H1 (cell line): ENCODE measurements around the gene ADARB2. TPM values are rescaled to one million over a fixed set of nuclear protein-coding genes. Genes with fewer than 3 reads are reported as not detected.

Experiments
- CTCF ChIA-PET: fragments of 300-600 bp; sonication (Branson Sonifier 250); formaldehyde crosslinking; loops from one replicate; lab custom pipeline; 2021; ENCODE audit not compliant: partially characterized antibody; lab: Charles Lee
- POLR2A ChIA-PET: fragments of 300-600 bp; sonication (Branson Sonifier 250); formaldehyde crosslinking; loops from one replicate; lab custom pipeline; 2021; ENCODE audit warnings: inconsistent platforms; ENCODE audit not compliant: partially characterized antibody; lab: Charles Lee
- DNase-seq, 2 experiments: peaks; one replicate each; pipeline versions ENCODE4 v3.0.0 to v3.0.0-alpha.2; 2010 to 2022; ENCODE audit warnings: low spot score in 2 of 2, low read depth in 1 of 2, mixed read lengths in 1 of 2
- FAIRE-seq: peaks from 2 replicates; lab custom pipeline; 2011; peaks lifted over from hg19 to GRCh38; lab: Jason Lieb, UNC
- H2AFZ ChIP-seq: 2 replicates; pipeline ENCODE4 v1.8.1; 2012; ENCODE audit warnings: low read length, inconsistent platforms
- H2AK5ac ChIP-seq: 2 replicates; pipeline ENCODE4 v1.6.1; 2013; ENCODE audit warnings: low read depth, low read length
- H2BK120ac ChIP-seq: replicated peaks from 2 replicates; pipeline ENCODE3; 2013; ENCODE audit warnings: low read depth, low read length, inconsistent platforms
- H2BK12ac ChIP-seq: 2 replicates; pipeline ENCODE4 v1.6.1; 2013; ENCODE audit warnings: low read depth, low read length
- H2BK15ac ChIP-seq: 2 replicates; pipeline ENCODE4 v1.6.1; 2013; ENCODE audit warnings: low read length
- H2BK20ac ChIP-seq: 2 replicates; pipeline ENCODE4 v1.6.1; 2013; ENCODE audit warnings: low read length
- H2BK5ac ChIP-seq: 2 replicates; pipeline ENCODE4 v1.6.1; 2013; ENCODE audit warnings: low read depth, low read length
- H3K14ac ChIP-seq: 2 replicates; pipeline ENCODE4 v1.6.1; 2013; ENCODE audit warnings: inconsistent platforms; ENCODE audit not compliant: insufficient read length
- H3K18ac ChIP-seq: 2 replicates; pipeline ENCODE4 v1.6.1; 2013; ENCODE audit warnings: low read length; ENCODE audit errors: extremely low read depth
- H3K23ac ChIP-seq: 2 replicates; pipeline ENCODE4 v1.6.1; 2013; ENCODE audit warnings: inconsistent platforms; ENCODE audit not compliant: insufficient read length
- H3K23me2 ChIP-seq: 2 replicates; pipeline ENCODE4 v1.6.1; 2013; ENCODE audit warnings: low read depth, low read length
- H3K27ac ChIP-seq: 2 replicates; pipeline ENCODE4 v1.6.1; 2011; ENCODE audit warnings: low read depth, low read length, inconsistent platforms
- H3K27me3 ChIP-seq, 4 experiments: replicated peaks in 1 of 4; 1 replicate in 1 of 4; 2 replicates in 3 of 4; pipeline versions ENCODE4 v1.6.1 to v1.8.1; 2011 to 2013; ENCODE audit warnings: low read length in 3 of 4, mild to moderate bottlenecking in 3 of 4, inconsistent platforms in 2 of 4, mixed read lengths in 2 of 4, moderate library complexity in 1 of 4; ENCODE audit not compliant: control insufficient read depth in 3 of 4, insufficient read depth in 3 of 4; ENCODE audit errors: extremely low read depth in 1 of 4
- H3K36me3 ChIP-seq, 4 experiments: 2 replicates each; pipeline versions ENCODE4 v1.6.1 to v1.8.1; 2011 to 2013; ENCODE audit warnings: mild to moderate bottlenecking in 4 of 4, low read length in 3 of 4, moderate library complexity in 2 of 4, control low read depth in 1 of 4, inconsistent platforms in 1 of 4; ENCODE audit not compliant: insufficient read depth in 4 of 4, control insufficient read depth in 2 of 4
- H3K4ac ChIP-seq: replicated peaks from 2 replicates; pipeline ENCODE3; 2013; ENCODE audit warnings: low read length, low read depth, mixed read lengths, inconsistent platforms; ENCODE audit not compliant: insufficient read length
- H3K4me1 ChIP-seq, 4 experiments: replicated peaks in 1 of 4; 1 replicate in 1 of 4; 2 replicates in 3 of 4; pipeline versions ENCODE4 v1.6.1 to v1.8.1; 2011 to 2013; ENCODE audit warnings: low read length in 3 of 4, inconsistent platforms in 2 of 4, mixed read lengths in 1 of 4; ENCODE audit not compliant: insufficient read depth in 4 of 4, control insufficient read depth in 3 of 4
- H3K4me2 ChIP-seq, 2 experiments: 2 replicates each; pipeline versions ENCODE4 v1.6.1 to v1.8.1; 2011 to 2013; ENCODE audit warnings: low read depth in 2 of 2, low read length in 2 of 2, control low read depth in 1 of 2, inconsistent platforms in 1 of 2, mild to moderate bottlenecking in 1 of 2; ENCODE audit not compliant: insufficient read depth in 1 of 2
- H3K4me3 ChIP-seq, 4 experiments: fragments of 200-600, 300-600 bp in 1 of 4; sonication (generic), shearing (Covaris generic), sonication (Bioruptor Twin) in 1 of 4; 2 replicates each; pipeline versions ENCODE4 v1.5.1 to v1.8.1; 2011 to 2016; ENCODE audit warnings: low read length in 4 of 4, low read depth in 3 of 4, control low read depth in 2 of 4, inconsistent platforms in 2 of 4, mild to moderate bottlenecking in 2 of 4, mixed read lengths in 1 of 4, moderate library complexity in 1 of 4; ENCODE audit not compliant: insufficient read depth in 2 of 4; ENCODE audit errors: extremely low read depth in 1 of 4
- H3K56ac ChIP-seq: replicated peaks from 2 replicates; pipeline ENCODE3; 2013; ENCODE audit warnings: low read depth, mild to moderate bottlenecking, mixed read lengths, low read length, inconsistent platforms; ENCODE audit not compliant: insufficient read length
- H3K79me1 ChIP-seq: 2 replicates; pipeline ENCODE4 v1.6.1; 2013; ENCODE audit warnings: low read depth, low read length, control low read depth
- H3K79me2 ChIP-seq, 2 experiments: 2 replicates each; pipeline versions ENCODE4 v1.6.1 to v1.8.1; 2012 to 2013; ENCODE audit warnings: low read length in 2 of 2, mild to moderate bottlenecking in 2 of 2, inconsistent platforms in 1 of 2; ENCODE audit not compliant: insufficient read depth in 2 of 2, control insufficient read depth in 1 of 2
- H3K9ac ChIP-seq, 4 experiments: replicated peaks in 1 of 4; 1 replicate in 1 of 4; 2 replicates in 3 of 4; pipeline versions ENCODE4 v1.6.1 to v1.8.1; 2011 to 2013; ENCODE audit warnings: low read depth in 3 of 4, low read length in 3 of 4, control low read depth in 2 of 4, mild to moderate bottlenecking in 2 of 4, moderate library complexity in 2 of 4, inconsistent platforms in 1 of 4; ENCODE audit errors: extremely low read depth in 1 of 4
- H3K9me3 ChIP-seq, 2 experiments: 2 replicates each; pipeline versions ENCODE4 v1.6.1 to v1.8.1; 2012 to 2013; ENCODE audit warnings: mild to moderate bottlenecking in 2 of 2, moderate library complexity in 2 of 2, control low read depth in 1 of 2, inconsistent platforms in 1 of 2, low read depth in 1 of 2, low read length in 1 of 2, mixed read lengths in 1 of 2; ENCODE audit not compliant: insufficient read depth in 2 of 2
- H4K20me1 ChIP-seq, 2 experiments: replicated peaks in 1 of 2; 2 replicates each; pipeline versions ENCODE3 to v1.8.1; 2011 to 2013; ENCODE audit warnings: inconsistent platforms in 2 of 2, low read length in 2 of 2, mild to moderate bottlenecking in 1 of 2; ENCODE audit not compliant: insufficient read depth in 2 of 2, control insufficient read depth in 1 of 2
- H4K5ac ChIP-seq: 2 replicates; pipeline ENCODE4 v1.6.1; 2013; ENCODE audit warnings: low read length, low read depth, mixed read lengths, inconsistent platforms; ENCODE audit not compliant: insufficient read length
- H4K8ac ChIP-seq: 2 replicates; pipeline ENCODE4 v1.8.0; 2013; ENCODE audit warnings: mild to moderate bottlenecking, moderate library complexity, low read length, inconsistent platforms; ENCODE audit not compliant: insufficient read depth; ENCODE audit errors: extremely low read depth
- H4K91ac ChIP-seq: replicated peaks from 2 replicates; pipeline ENCODE3; 2013; ENCODE audit warnings: low read length, mixed read lengths, inconsistent platforms; ENCODE audit not compliant: insufficient read length
- BRCA1 ChIP-seq: IDR thresholded peaks from 2 replicates; pipeline ENCODE4 v1.6.1; 2012; ENCODE audit warnings: low read depth, low read length, improper control_type of control experiment
- CBX8 ChIP-seq: fragments of 300-800, 300-1000 bp; sonication (generic); IDR thresholded peaks from 2 replicates; pipeline ENCODE4 v1.7.1; 2016; ENCODE audit warnings: low read depth, low read length, borderline replicate concordance
- CHD2 ChIP-seq: IDR thresholded peaks from 2 replicates; pipeline ENCODE4 v1.6.1; 2012; ENCODE audit warnings: low read length, improper control_type of control experiment
- EGR1 ChIP-seq: IDR thresholded peaks from 2 replicates; pipeline ENCODE4 v1.6.1; 2011; ENCODE audit warnings: low read depth, low read length, borderline replicate concordance
- GABPA ChIP-seq: IDR thresholded peaks from 2 replicates; pipeline ENCODE4 v1.6.1; 2011; ENCODE audit warnings: mild to moderate bottlenecking, low read length, moderate library complexity, borderline replicate concordance; ENCODE audit not compliant: insufficient read depth
- GTF2F1 ChIP-seq: IDR thresholded peaks from 2 replicates; pipeline ENCODE4 v1.6.1; 2012; ENCODE audit warnings: low read depth, low read length, improper control_type of control experiment, borderline replicate concordance
- JUN ChIP-seq: IDR thresholded peaks from 2 replicates; pipeline ENCODE4 v1.6.1; 2011; ENCODE audit warnings: low read depth, mild to moderate bottlenecking, improper control_type of control experiment, low read length
- JUND ChIP-seq: IDR thresholded peaks from 2 replicates; pipeline ENCODE4 v1.6.1; 2011; ENCODE audit warnings: mild to moderate bottlenecking, improper control_type of control experiment, low read length
- NANOG ChIP-seq: IDR thresholded peaks from 2 replicates; pipeline ENCODE4 v1.6.1; 2011; ENCODE audit warnings: low read length, low read depth, mild to moderate bottlenecking, inconsistent platforms; ENCODE audit not compliant: insufficient read depth, poor library complexity, severe bottlenecking
- SAP30 ChIP-seq: fragments of 300-600 bp; sonication (generic); IDR thresholded peaks from 2 replicates; pipeline ENCODE4 v1.7.1; 2012; ENCODE audit warnings: low read length, moderate library complexity, mild to moderate bottlenecking, inconsistent platforms; ENCODE audit not compliant: insufficient read depth, insufficient replicate concordance
- SP4 ChIP-seq: IDR thresholded peaks from 2 replicates; pipeline ENCODE4 v1.6.1; 2012; ENCODE audit warnings: low read length, inconsistent platforms
- SUZ12 ChIP-seq: fragments of 200-600 bp; sonication (generic); IDR thresholded peaks from 2 replicates; pipeline ENCODE4 v1.6.1; 2012; ENCODE audit warnings: mild to moderate bottlenecking, inconsistent platforms, low read length, moderate library complexity, mixed read lengths
- TCF12 ChIP-seq: IDR thresholded peaks from 2 replicates; pipeline ENCODE4 v1.6.1; 2011; ENCODE audit warnings: low read depth, mild to moderate bottlenecking, low read length
- WGBS, 2 experiments: shearing (Covaris generic) in 1 of 2; methylation state at CpG; one replicate each; pipeline versions ENCODE4 v1.1.6 to v1.1.7; 2013 to 2015; ENCODE audit warnings: low lambda C conversion rate in 2 of 2, mixed read lengths in 2 of 2, inconsistent platforms in 1 of 2, low coverage in 1 of 2, missing lambda C conversion rate in 1 of 2; ENCODE audit not compliant: insufficient replicate concordance in 2 of 2, insufficient coverage in 1 of 2, insufficient read length in 1 of 2; ENCODE audit errors: extremely low coverage in 1 of 2, missing lambda C conversion rate in 1 of 2; 5-methylcytosine and 5-hydroxymethylcytosine counted together
- polyA plus RNA-seq, 7 experiments: library from polyadenylated mRNA; depleted of rRNA in 3 of 7; stranded (reverse) in 5 of 7; unstranded in 2 of 7; fragments of >200 nt in 5 of 7; fragments of 200-250 nt in 2 of 7; gene quantifications; 1 replicate in 5 of 7; 2 replicates in 1 of 7; 4 replicates in 1 of 7; pipeline versions ENCODE4 v1.2.1 to v1.2.3, GENCODE V29; 2011 to 2013; ENCODE audit warnings: missing spikeins in 2 of 7, mixed read lengths in 2 of 7
- total RNA-seq: library from RNA; stranded (reverse); fragmentation: NEBNext Ultra II Directional; extraction: Animal tissue kit (Norgen Biotek cat#: 25700); gene quantifications from 2 replicates; pipeline ENCODE4 v1.2.1, GENCODE V29; 2021

Gene ADARB2
- total and polyA plus RNA-seq, 2 of the 8 experiments (the other 6 are each of a cell fraction or from before 2014, with no cell fraction given), result 2.2 to 2.8 TPM

GRCh38 chr10:1651270-1651966 is 85.9 kb downstream of the ADARB2 start:
- peaks cover 0 to 2% of the 10 kb centered on the region in 2 experiments for H4K20me1 ChIP-seq
- no peaks in the 10 kb centered on the region for H3K79me1 ChIP-seq
- ChIA-PET CTCF (interaction anchor here (0.9 to 1.9 kb wide), 4 partner anchors 10 to 64 kb away, joined by 3 to 6 read pairs (median 3); no protein-coding TSS in a partner anchor), POLR2A (no interaction called here)
- no peak overlapping the region for H2BK12ac ChIP-seq
- DNase-seq (no peak), FAIRE-seq (no peak)
- no peak overlapping the region for H3K4me3 ChIP-seq
- no peak overlapping the region for H3K4ac ChIP-seq
- no peaks in the 10 kb centered on the region for H3K23me2 ChIP-seq
- 90% methylated on average over 20 of the region's 20 CpGs; no CpG with 5 or more reads in 1 of the 2 experiments for WGBS, 2 experiments
- no peak overlapping the region for H3K9ac ChIP-seq
- H3K14ac ChIP-seq, result no peak overlapping the region
- peaks cover 0 to 2% (median 0%) of the 10 kb centered on the region in 4 experiments; a peak in 2 of 7 replicates for H3K4me1 ChIP-seq
- H3K27me3 ChIP-seq, result no peaks in the 10 kb centered on the region
- no peak overlapping the region for H3K27ac ChIP-seq
- H2AFZ ChIP-seq, result no peak overlapping the region
- no peak overlapping the region for H3K18ac ChIP-seq
- no peak for TF ChIP-seq TCF12
- no peak for TF ChIP-seq EGR1
- no peak for TF ChIP-seq SAP30
- no peak for TF ChIP-seq GTF2F1
- TF ChIP-seq CHD2, result no peak
- TF ChIP-seq GABPA, result no peak
- TF ChIP-seq JUND, result no peak
- no peak for TF ChIP-seq NANOG
- TF ChIP-seq BRCA1, result no peak
- no peak for TF ChIP-seq SUZ12
- TF ChIP-seq JUN, result no peak
- no peak for TF ChIP-seq CBX8
- no peak for TF ChIP-seq SP4
- no peak overlapping the region for H3K23ac ChIP-seq
- H3K36me3 ChIP-seq, result no peaks in the 10 kb centered on the region
- H3K9me3 ChIP-seq, result no peaks in the 10 kb centered on the region
- no peak overlapping the region for H4K91ac ChIP-seq
- H2AK5ac ChIP-seq, result no peak overlapping the region
- no peak overlapping the region for H3K4me2 ChIP-seq
- no peaks in the 10 kb centered on the region for H3K79me2 ChIP-seq
- no peak overlapping the region for H2BK15ac ChIP-seq
- H2BK5ac ChIP-seq, result no peak overlapping the region
- no peak overlapping the region for H3K56ac ChIP-seq
- H4K8ac ChIP-seq, result no peak overlapping the region
- no peak overlapping the region for H4K5ac ChIP-seq
- H2BK120ac ChIP-seq, result no peak overlapping the region
- no peak overlapping the region for H2BK20ac ChIP-seq
